HG03039 (cell line): ENCODE results near the gene ANK2.

Experiments used
- ATAC-seq: cut with Tn5 transposase; IDR thresholded peaks from one replicate; pipeline ENCODE4 v1.9.1; 2021; ENCODE audit warnings: mild to moderate bottlenecking, moderate library complexity; ENCODE audit not compliant: unreplicated experiment

Gene ANK2

GRCh38 chr4:113385281-113385899 is 335.9 kb downstream of the ANK2 start:
- no peak for ATAC-seq

DNA sequence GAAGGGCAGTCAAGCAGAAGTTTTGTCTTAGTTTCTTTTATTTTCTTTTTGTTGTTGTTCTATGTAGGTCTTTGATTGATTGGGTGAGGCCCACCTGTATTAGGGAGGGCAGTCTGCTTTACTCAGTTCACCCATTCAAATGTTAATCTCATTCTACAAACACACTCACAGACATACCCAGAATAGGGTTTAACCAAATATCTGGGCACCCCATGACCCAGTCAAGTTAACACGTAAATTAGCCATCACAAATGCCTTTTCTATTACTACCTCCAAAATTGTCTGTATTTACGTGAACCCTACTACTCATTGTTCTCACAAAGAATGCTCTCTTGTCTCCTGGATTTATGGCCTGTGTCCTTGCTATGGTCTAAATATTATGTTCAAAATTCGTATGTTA is 339.7 kb downstream of the ANK2 start:
- ATAC-seq = no peak

GRCh38 chr4:113390850-113391249 is 341.4 kb downstream of the ANK2 start:
- no peak for ATAC-seq

GRCh38 chr4:113394108-113394729 is 344.8 kb downstream of the ANK2 start:
- no peak for ATAC-seq

- no peak for ATAC-seq
These were observed 345.5 kb downstream of the ANK2 start for GRCh38 chr4:113394730-113395530.

- ATAC-seq = no peak
These were observed 347.8 kb downstream of the ANK2 start for GRCh38 chr4:113397114-113397701.

GRCh38 chr4:113398441-113399143 is 349.1 kb downstream of the ANK2 start:
- no peak for ATAC-seq

DNA sequence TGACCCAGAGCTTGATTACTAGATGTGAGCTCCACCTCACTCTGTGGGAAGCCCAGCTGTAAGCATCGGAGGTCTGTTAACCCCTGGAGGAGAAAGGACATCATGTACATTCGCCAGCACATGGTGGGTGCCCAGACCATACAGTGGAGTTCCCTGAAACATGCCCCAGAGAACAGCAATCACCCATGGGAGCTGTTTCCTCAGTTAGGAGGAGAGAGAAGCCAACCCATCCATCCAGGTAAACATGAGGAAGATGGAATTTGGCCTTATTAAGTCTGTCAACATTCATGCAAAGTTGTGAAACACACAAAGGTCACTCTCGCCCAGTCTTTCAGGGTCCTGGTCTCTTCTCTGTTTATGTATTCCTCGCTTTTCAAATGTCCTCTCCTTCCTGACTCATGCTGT is 354.7 kb downstream of the ANK2 start:
- no peak for ATAC-seq

DNA sequence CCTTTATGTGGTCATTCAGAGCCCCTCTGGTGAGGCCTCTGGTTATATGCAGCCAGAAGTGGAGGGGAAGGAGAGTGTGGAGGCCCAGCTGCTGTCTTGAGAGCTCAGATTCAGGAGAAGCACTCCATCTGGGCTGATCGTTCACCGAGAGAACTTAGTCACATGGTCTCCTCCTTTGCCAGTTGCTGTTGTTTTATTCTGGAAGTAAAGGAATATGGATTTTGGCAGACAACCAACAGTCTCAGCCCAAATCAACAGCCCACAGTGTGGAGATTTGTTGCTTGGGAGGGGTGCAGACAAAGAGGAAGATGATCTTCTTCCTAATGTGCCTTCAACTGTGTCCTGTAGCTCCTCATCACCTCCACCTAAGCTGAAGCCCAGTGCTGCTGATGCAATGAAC is 355.4 kb downstream of the ANK2 start:
- ATAC-seq = no peak

GRCh38 chr4:113405874-113406722 is 356.6 kb downstream of the ANK2 start:
- no peak for ATAC-seq

- no peak for ATAC-seq
These were observed 357.2 kb downstream of the ANK2 start for GRCh38 chr4:113406723-113407016.

DNA sequence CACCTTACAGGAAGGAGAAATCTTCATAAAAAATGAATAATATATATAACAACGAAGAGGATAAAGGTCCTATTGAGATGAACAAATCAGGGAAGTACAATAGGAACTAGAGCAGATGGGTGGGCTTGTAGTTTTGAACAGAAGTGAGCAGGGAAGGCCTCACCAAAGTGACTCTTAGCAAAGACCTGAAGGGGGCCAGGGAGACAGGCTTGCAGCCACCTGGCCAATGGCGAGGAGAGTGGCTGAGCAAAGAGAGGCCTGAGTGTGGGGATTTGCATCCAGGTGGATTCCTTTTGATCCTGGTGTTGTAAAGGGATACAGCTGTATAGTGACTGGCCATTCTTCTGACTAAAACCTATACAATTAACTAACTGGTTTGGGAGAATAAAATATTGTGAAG is 358.0 kb downstream of the ANK2 start:
- ATAC-seq = no peak

GRCh38 chr4:113409181-113409580 is 359.7 kb downstream of the ANK2 start:
- ATAC-seq = no peak

GRCh38 chr4:113410686-113411085 is 361.2 kb downstream of the ANK2 start:
- ATAC-seq = no peak

DNA sequence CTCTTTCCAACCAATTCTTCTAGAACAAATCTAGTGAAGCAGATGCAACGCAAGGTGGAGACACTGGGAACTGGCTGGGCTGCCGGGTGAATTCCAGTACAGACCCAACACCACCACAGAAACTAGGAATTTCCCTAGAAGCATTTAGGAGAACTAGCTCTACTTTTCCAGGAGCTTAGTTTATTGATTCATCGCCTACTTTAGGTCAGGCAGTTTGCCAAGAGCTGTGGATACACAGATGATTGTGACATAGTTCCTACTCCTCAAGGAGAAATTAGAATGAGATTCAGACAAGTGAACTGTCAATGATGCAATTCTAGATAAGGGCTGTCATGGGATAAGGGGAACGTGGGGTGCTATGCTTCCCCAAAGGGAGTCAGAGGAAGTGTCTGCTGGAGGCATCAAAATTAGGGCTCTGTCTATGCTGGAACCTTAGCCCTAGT is 362.1 kb downstream of the ANK2 start:
- no peak for ATAC-seq

- ATAC-seq = no peak
These were observed 370.2 kb downstream of the ANK2 start for GRCh38 chr4:113419631-113420030.

- ATAC-seq = no peak
These were observed 371.5 kb downstream of the ANK2 start for GRCh38 chr4:113420938-113421337.

DNA sequence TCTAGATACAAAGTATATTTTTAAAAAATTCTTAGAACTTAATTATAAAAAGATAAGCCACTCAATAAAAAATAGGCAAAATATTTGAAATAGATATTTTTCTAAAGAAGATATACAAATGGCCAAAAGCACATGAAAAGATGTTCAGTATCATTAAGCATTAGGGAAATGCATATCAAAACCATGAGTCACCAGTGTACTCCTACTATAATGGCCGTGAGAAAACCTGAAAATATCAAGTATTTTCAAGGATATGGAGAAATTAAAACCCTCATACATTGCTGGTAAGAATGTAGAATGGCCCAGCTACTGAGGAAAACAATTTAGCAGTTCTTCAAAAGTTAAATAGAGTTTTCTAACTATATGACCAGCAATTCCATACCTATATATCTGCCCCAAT is 374.2 kb downstream of the ANK2 start:
- no peak for ATAC-seq

- ATAC-seq = no peak
These were observed 383.7 kb downstream of the ANK2 start for GRCh38 chr4:113433116-113433515.
